NK-92 (cell line): ENCODE measurements around the gene EMCN.

Source experiments
- DNase-seq: peaks from one replicate; lab custom pipeline; 2025; ENCODE audit not compliant: unreplicated experiment; lab: John Stamatoyannopoulos, UW

EMCN gene

GRCh38 chr4:100493756-100494155 lies 24.1 kb downstream of the EMCN start:
- DNase-seq, result no peak

GRCh38 chr4:100492129-100492528 lies 25.7 kb downstream of the EMCN start:
- DNase-seq, result no peak

GRCh38 chr4:100489305-100489704 lies 28.5 kb downstream of the EMCN start:
- no peak for DNase-seq

DNA sequence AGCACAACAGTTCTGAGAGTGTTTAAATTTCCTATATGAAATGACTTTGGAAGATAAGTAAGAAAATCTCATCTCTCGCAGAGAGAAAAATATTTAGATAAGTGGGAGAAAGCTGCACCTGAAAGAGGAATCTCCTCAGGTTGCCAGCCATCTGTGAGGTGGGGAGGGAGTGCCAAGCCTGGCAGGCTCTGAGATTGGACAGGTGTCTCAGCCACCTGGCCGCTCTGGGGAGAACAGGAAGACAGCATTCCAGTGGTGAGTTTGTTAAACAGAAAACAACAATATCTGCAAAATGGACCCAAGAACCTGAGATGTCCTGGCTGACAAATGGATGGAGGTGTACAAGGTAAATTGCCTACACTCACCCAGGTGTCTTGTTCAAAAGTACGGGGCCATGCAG lies 31.3 kb downstream of the EMCN start:
- DNase-seq, result no peak

- DNase-seq, result no peak
These were observed 34.0 kb downstream of the EMCN start for GRCh38 chr4:100483796-100484195.

DNA sequence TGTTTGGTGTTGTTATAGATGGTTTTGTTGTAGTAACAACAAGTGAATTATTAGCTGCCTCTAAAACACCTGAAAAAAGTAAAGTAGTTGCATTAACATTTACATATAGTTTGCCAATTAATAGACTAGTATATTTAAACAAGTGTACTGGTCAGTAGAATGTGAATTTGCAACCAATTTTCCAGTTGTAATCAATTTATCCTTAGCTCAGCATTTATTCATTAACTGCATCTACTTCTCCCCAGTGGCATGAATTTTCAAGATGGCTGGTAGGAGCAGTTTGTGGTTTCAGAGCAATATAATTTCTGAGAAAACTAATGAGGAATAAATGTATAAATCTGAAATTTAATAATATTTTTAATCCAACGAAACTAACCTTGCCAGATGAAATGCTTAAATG lies 37.9 kb downstream of the EMCN start:
- no peak for DNase-seq

- DNase-seq, result no peak
These were observed 48.3 kb downstream of the EMCN start for GRCh38 chr4:100469555-100469954.

GRCh38 chr4:100466501-100466900 lies 51.3 kb downstream of the EMCN start:
- DNase-seq, result no peak

GRCh38 chr4:100461807-100462605 lies 55.8 kb downstream of the EMCN start:
- DNase-seq, result no peak

DNA sequence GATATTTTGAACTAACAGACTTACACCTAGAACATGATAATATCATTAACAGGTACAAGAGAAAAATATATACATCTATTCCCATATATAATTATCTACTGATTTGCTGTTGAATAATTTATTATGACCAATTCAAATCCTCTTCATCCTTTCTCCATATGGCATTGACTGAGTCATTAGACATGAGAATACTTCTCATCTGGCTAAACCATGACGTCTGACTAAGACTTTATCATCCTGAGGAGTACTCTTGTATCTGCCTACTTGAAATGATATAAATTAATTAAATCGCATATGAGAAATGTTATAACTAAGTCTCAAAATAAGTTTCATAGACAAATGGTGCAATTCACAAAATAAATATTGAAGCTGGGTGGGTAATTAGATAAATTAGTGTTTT lies 67.4 kb downstream of the EMCN start:
- no peak for DNase-seq

DNA sequence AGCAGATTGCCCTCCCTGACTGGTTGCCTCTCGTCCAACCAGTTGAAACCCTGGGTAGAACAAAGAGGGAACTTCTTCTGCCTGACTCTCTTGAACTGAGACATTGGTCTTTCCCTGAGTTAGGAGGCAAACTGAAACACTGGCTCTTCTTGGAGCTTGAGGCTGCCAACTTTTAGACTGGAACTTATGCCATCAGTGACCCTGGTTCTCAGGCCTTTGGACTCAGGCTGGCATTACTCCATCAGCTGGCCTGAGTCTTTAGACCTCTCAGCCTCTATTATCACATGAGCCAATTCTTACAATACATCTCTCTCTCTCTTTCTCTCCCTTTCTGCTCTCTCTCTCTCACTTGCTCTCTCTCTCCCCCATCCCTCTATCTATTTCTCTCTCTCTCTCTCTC lies 86.4 kb downstream of the EMCN start:
- DNase-seq, result no peak

DNA sequence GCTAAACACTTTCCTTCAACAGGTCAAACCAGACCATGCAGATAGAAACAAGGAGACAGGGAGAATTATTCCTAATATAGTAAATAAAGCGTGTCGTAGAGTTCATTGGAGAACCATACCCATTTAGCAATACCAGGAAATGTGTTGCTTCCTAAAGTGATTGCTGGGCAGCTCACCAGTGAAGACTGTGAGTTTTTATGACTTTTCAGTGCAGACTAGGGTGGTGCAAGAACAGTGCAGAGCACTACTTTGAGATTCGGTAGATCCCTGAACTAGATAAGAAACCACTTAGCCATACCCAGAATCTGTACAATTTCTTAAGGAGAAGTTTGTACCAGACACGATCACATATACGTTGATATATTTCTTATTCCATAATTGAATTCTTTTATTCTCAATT lies 87.4 kb downstream of the EMCN start:
- DNase-seq, result no peak

GRCh38 chr4:100429616-100430015 lies 88.2 kb downstream of the EMCN start:
- no peak for DNase-seq

GRCh38 chr4:100428051-100428450 lies 89.8 kb downstream of the EMCN start:
- DNase-seq, result no peak

GRCh38 chr4:100424376-100424775 lies 93.4 kb downstream of the EMCN start:
- DNase-seq, result no peak

DNA sequence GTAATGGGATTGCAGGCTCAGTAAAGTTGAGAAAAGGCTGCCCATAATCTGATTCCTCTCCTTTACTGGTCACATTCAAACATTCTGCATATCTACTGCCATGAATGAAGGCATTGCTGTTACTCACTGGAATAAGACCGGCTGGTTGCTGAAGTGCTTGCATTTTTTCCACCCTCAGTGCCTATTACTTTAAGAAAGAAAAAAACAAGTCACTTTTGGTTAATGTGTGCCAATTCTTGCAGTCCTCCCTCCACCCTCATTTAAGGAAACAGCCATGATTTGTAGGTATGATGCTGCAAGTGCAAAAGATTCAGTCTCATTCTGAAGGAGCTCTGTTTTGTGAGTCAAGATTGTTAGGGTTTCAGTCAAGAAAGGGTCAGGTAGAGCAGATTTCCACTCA lies 94.9 kb downstream of the EMCN start:
- DNase-seq, result no peak

GRCh38 chr4:100421361-100421978 lies 96.4 kb downstream of the EMCN start:
- DNase-seq, result no peak

GRCh38 chr4:100420571-100420970 lies 97.3 kb downstream of the EMCN start:
- DNase-seq, result no peak

DNA sequence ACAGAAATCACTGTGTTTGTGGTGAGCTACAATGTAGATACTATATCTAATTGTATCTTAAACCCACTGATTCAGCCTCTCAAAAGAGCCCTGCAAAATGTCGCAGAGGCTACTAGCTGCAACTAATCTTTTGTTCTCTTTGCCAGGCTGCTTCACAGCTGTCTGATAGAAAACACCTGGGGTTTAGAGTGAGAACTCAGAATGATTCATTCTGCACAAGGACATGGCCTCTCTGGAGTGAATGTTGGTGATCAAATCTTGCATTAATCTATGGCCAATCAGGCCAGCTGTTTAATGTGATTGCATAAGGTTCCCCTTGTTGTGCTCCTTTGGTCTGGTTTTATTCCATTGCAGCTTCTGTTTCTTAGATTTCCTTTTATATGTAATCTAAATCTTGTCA lies 100.3 kb downstream of the EMCN start:
- DNase-seq, result no peak

GRCh38 chr4:100414016-100414790 lies 103.6 kb downstream of the EMCN start:
- no peak for DNase-seq

DNA sequence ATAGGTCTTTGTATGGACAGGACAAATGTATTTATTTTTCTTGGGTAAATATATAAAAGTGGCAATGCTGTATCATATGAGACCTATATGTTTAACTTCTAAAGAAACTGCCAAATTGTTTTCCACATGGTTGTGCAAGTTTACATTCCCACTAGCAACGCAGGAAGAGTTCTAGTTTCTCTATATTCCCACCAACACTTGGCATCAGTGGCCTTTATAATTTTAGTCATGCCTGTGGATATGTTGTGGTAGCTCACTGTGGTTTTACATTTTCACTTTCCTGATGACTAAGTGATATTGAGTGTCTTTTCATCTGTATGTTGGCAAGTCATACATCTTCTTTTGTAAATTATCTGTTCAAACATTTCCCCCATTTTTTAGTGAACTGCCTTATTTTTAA lies 126.0 kb downstream of the EMCN start:
- DNase-seq, result no peak

DNA sequence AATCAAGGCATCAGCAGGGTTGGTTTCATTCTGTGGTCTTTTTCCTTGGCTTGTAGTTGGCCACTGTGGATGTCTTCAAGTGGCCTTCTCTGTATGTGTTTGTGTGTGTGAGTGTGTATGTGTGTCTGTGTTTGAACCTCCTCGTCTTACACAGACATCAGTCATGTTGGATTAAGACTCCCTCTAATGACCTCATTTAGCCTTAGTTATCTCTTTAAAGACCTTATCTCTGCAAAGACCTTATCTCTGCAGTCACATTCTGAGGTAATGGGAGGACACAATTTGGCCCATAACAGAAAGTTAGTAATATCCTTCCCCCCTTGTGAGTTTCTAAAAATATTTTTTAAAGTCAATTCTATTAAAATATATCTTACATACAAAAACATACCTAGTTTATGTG lies 126.7 kb downstream of the EMCN start:
- DNase-seq, result no peak
